Measurements from ENCODE around the gene DNM3. TPM values are rescaled to one million over a fixed set of nuclear protein-coding genes. Genes with fewer than 3 reads are reported as not detected.

The DNM3 gene
- total and polyA plus RNA-seq, 4 donors = 2.6 to 16.2 (median 5.1) TPM; not detected in 1

DNA sequence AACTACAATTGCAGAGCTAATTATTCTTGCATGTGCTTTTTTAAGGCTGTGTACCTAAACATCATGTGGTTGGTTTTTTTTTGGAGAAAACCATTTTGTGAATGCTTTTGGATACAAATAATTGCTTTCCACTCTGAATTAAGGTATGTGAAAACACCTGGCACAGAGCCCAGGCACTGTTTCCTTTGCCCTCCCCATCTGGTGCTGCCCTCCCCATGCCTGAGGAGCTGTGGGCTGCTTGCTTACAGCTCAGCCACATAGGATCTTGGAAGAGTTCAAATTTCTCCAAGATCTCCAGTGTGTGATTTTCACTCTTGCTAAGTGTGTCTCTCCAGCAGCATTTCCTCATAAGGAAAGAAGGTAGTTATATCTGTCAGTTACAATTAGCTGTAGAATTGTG lies 27.8 kb downstream of the DNM3 start:
- Histone ChIP-seq H3K4me3 (ENCODE audit: low read length in 2 of 2) (no peak overlapping the region), H3K9me3 (ENCODE audit: control insufficient read depth, low read length) (no peaks in the 10 kb centered on the region), H3K27me3 (ENCODE audit: control insufficient read depth in 1 of 2, insufficient read depth in 2 of 2, low read length in 1 of 2) (no peaks in the 10 kb centered on the region), H3K4me1 (ENCODE audit: control insufficient read depth in 1 of 2, insufficient read depth in 2 of 2, low read length in 2 of 2) (no peaks in the 10 kb centered on the region), H3K27ac (ENCODE audit: low read depth in 1 of 2, low read length in 2 of 2) (no peak overlapping the region), H3K36me3 (ENCODE audit: control insufficient read depth in 1 of 2, insufficient read depth in 2 of 2, low read length in 1 of 2) (no peaks in the 10 kb centered on the region)
- DNase-seq (no peak), ATAC-seq (ENCODE audit: low FRiP score) (no peak)
- intact Hi-C loops (cut with DNase I) = no loop called here

DNA sequence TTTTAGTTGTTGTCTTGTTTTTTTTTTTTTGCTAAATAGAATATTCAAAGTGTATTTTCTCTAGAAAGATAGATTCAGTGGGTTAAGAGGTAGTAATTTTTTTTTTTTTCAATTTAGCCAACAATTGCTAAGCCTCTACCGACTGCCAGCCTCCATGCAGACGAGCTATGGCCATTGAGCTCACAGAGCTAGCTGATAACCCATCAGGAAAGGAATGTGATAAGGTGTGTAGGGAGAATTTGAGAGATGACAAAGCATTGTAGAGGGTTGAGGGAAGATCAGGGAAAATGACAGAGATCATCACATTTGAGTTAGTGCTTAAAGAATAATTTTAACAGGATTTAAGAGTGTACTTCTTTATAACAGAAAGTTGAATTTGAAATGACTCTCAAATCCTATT lies 30.6 kb downstream of the DNM3 start:
- 77 to 83% methylated on average over 2 of the region's 2 CpGs for WGBS, 2 donors
- no peak for DNase-seq
- no peak for ATAC-seq (ENCODE audit: low FRiP score)

DNA sequence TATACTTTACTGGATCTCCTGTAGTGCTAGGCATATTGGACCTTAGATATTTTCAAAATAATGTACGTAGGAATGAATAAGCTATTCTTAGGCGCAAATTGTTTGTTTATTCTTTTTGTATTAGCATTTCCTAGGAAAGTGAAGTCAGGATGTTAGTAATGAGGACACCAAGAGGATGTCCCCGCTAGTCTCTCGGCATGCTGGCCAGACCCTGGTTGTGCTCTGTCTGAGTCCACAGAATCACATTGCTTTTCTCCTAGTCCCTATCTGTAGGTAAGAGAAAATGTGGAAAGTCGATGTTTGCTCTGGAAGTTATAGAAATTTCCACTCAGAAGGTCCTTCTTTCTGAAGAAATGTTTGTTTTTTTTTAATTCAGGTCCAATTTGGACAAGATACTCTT lies 31.1 kb downstream of the DNM3 start:
- Histone ChIP-seq H3K9me3 (ENCODE audit: control insufficient read depth, low read length) (no peaks in the 10 kb centered on the region), H3K36me3 (ENCODE audit: control insufficient read depth in 1 of 2, insufficient read depth in 2 of 2, low read length in 1 of 2) (no peaks in the 10 kb centered on the region), H3K4me1 (ENCODE audit: control insufficient read depth in 1 of 2, insufficient read depth in 2 of 2, low read length in 2 of 2) (no peaks in the 10 kb centered on the region), H3K27me3 (ENCODE audit: control insufficient read depth in 1 of 2, insufficient read depth in 2 of 2, low read length in 1 of 2) (no peaks in the 10 kb centered on the region), H3K27ac (ENCODE audit: low read depth in 1 of 2, low read length in 2 of 2) (no peak overlapping the region), H3K4me3 (ENCODE audit: low read length in 2 of 2) (no peak overlapping the region)
- DNase-seq (no peak), ATAC-seq (ENCODE audit: low FRiP score) (no peak)
- intact Hi-C loops (cut with DNase I) = no loop called here
- WGBS, 2 donors = 85 to 86% methylated on average over 5 of the region's 5 CpGs

More for the DNA sequence above, 30.6 kb downstream of the DNM3 start:
- Histone ChIP-seq H3K27ac (ENCODE audit: low read depth in 1 of 2, low read length in 2 of 2) (no peak overlapping the region), H3K9me3 (ENCODE audit: control insufficient read depth, low read length) (no peaks in the 10 kb centered on the region), H3K27me3 (ENCODE audit: control insufficient read depth in 1 of 2, insufficient read depth in 2 of 2, low read length in 1 of 2) (no peaks in the 10 kb centered on the region), H3K4me1 (ENCODE audit: control insufficient read depth in 1 of 2, insufficient read depth in 2 of 2, low read length in 2 of 2) (no peaks in the 10 kb centered on the region), H3K36me3 (ENCODE audit: control insufficient read depth in 1 of 2, insufficient read depth in 2 of 2, low read length in 1 of 2) (no peaks in the 10 kb centered on the region), H3K4me3 (ENCODE audit: low read length in 2 of 2) (no peak overlapping the region)
- intact Hi-C loops (cut with DNase I) = no loop called here

DNA sequence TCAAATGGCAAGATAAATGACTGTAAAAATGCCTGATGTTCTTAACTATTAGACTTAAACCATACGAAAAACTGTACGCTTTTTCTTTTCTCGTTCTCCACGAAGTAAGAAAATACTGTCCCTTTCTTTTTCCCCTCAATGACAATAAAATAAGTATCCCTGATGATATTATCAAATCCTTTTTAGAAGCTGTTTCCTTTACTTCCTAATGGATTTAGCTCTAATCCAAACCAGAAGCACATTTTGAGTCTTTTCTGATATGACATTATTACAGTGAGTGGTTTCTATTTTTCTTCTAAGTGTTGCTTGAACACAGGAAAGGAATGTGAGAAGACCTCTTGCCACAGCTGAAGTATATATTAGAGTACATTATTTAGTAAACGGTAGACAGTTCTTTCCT lies 32.4 kb downstream of the DNM3 start:
- no peak for DNase-seq
- ATAC-seq (ENCODE audit: low FRiP score) = no peak
- H3K9me3 ChIP-seq (ENCODE audit: control insufficient read depth, low read length) = no peaks in the 10 kb centered on the region
- WGBS, 2 donors = 86 to 87% methylated on average over 5 of the region's 5 CpGs
- H3K4me3 ChIP-seq (ENCODE audit: low read length in 2 of 2) = no peak overlapping the region
- intact Hi-C loops (cut with DNase I) = no loop called here
- no peaks in the 10 kb centered on the region for H3K36me3 ChIP-seq (ENCODE audit: control insufficient read depth in 1 of 2, insufficient read depth in 2 of 2, low read length in 1 of 2)
- no peak overlapping the region for H3K27ac ChIP-seq (ENCODE audit: low read depth in 1 of 2, low read length in 2 of 2)
- H3K27me3 ChIP-seq (ENCODE audit: control insufficient read depth in 1 of 2, insufficient read depth in 2 of 2, low read length in 1 of 2) = no peaks in the 10 kb centered on the region
- H3K4me1 ChIP-seq (ENCODE audit: control insufficient read depth in 1 of 2, insufficient read depth in 2 of 2, low read length in 2 of 2) = no peaks in the 10 kb centered on the region

DNA sequence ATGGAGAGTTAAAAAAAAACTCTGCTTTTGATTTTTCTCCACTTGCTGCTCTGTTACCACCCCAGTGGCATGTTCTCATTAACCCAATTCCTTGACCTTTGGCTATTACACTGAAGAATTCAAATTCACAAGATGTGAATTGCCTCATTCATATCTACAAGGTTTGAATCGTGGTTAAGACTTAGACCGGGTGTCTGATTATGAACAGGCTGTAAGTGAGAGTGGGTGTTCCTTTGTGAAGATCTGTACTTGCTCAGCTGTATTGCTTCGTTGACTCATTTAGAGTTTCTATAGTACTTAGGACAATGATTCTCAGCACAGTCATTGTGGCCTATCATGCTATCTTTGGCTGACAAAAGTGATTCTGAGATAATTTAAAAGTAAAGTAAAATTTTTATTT lies 36.4 kb downstream of the DNM3 start:
- Histone ChIP-seq H3K4me1 (ENCODE audit: control insufficient read depth in 1 of 2, insufficient read depth in 2 of 2, low read length in 2 of 2) (no peaks in the 10 kb centered on the region), H3K27me3 (ENCODE audit: control insufficient read depth in 1 of 2, insufficient read depth in 2 of 2, low read length in 1 of 2) (no peaks in the 10 kb centered on the region), H3K4me3 (ENCODE audit: low read length in 2 of 2) (no peak overlapping the region), H3K9me3 (ENCODE audit: control insufficient read depth, low read length) (no peaks in the 10 kb centered on the region), H3K36me3 (ENCODE audit: control insufficient read depth in 1 of 2, insufficient read depth in 2 of 2, low read length in 1 of 2) (no peaks in the 10 kb centered on the region), H3K27ac (ENCODE audit: low read depth in 1 of 2, low read length in 2 of 2) (no peak overlapping the region)
- ATAC-seq (ENCODE audit: low FRiP score) (no peak), DNase-seq (no peak)
- intact Hi-C loops (cut with DNase I) = no loop called here
- WGBS, 2 donors = 74 to 85% methylated on average over 3 of the region's 3 CpGs

DNA sequence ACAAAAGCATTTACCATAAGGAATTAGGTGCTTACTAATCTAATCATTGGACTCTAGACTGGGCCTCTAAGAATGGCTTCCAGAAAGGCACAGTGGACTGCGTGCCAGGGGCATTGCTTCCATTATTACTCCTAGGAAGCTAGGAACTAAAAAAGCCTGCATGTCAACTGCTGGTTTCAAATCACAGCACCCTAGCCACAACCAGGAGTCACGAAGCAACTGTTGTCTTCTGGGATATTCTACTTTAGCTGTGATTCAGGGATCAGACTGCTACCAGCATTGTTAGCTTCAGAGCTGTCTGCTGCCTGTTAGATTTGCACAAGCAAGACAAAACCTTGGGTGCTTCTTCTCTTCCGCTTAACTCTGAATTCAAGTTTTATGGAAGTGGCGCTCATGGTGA lies 38.3 kb downstream of the DNM3 start:
- 93 to 94% methylated on average over 4 of the region's 4 CpGs for WGBS, 2 donors
- Histone ChIP-seq H3K4me3 (ENCODE audit: low read length in 2 of 2) (no peak overlapping the region), H3K27me3 (ENCODE audit: control insufficient read depth in 1 of 2, insufficient read depth in 2 of 2, low read length in 1 of 2) (no peaks in the 10 kb centered on the region), H3K27ac (ENCODE audit: low read depth in 1 of 2, low read length in 2 of 2) (no peak overlapping the region), H3K36me3 (ENCODE audit: control insufficient read depth in 1 of 2, insufficient read depth in 2 of 2, low read length in 1 of 2) (no peaks in the 10 kb centered on the region), H3K4me1 (ENCODE audit: control insufficient read depth in 1 of 2, insufficient read depth in 2 of 2, low read length in 2 of 2) (no peaks in the 10 kb centered on the region), H3K9me3 (ENCODE audit: control insufficient read depth, low read length) (no peaks in the 10 kb centered on the region)
- intact Hi-C loops (cut with DNase I) = no loop called here
- no peak for DNase-seq
- ATAC-seq (ENCODE audit: low FRiP score) = no peak

DNA sequence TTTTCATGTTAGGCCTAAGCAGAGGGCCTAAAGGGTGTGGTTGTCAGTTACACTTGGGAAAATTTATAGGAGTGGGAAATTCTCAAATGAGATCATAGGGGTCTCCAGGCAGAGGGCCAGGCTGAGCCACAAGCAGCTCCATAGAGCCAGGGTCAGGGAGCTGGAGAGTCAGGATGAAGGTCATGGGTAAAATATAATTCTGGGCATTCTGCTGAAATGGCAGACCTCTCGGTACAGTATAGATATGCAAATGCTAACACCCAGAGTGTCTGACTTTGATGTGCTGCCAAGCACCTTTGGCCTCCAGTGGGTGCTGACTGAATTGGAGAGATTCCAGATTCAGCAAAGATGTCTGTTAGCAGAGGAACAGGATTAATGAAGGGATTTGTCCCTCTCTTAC lies 40.1 kb downstream of the DNM3 start:
- H3K9me3 ChIP-seq (ENCODE audit: control insufficient read depth, low read length) = peaks cover 2% of the 10 kb centered on the region
- H3K4me3 ChIP-seq (ENCODE audit: low read length in 2 of 2) = no peak overlapping the region
- H3K27me3 ChIP-seq (ENCODE audit: control insufficient read depth in 1 of 2, insufficient read depth in 2 of 2, low read length in 1 of 2) = no peaks in the 10 kb centered on the region
- DNase-seq (no peak), ATAC-seq (ENCODE audit: low FRiP score) (no peak)
- WGBS, 2 donors = 70 to 77% methylated on average over 1 of the region's 1 CpG
- H3K27ac ChIP-seq (ENCODE audit: low read depth in 1 of 2, low read length in 2 of 2) = no peak overlapping the region
- intact Hi-C loops (cut with DNase I) = no loop called here
- H3K4me1 ChIP-seq (ENCODE audit: control insufficient read depth in 1 of 2, insufficient read depth in 2 of 2, low read length in 2 of 2) = no peaks in the 10 kb centered on the region
- H3K36me3 ChIP-seq (ENCODE audit: control insufficient read depth in 1 of 2, insufficient read depth in 2 of 2, low read length in 1 of 2) = no peaks in the 10 kb centered on the region

DNA sequence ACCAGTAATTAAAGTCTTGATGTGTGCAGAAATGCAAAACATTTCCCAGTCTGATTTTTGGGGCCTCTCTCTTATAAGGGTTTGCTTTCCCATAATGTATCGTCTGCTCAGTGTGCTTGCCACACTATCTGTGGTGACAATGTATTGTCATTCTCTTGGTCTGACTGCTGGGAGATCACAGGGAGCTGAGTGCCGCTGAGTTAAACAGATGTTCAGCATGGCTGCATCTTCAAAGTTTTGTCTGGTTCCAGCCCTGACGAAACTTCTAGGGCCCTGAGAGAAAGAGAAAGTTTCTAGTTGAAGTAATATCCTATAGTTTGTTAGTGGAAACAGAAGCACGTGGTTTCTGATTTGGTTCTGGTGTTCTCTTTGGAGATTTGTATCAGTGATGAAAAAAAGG lies 42.6 kb downstream of the DNM3 start:
- Histone ChIP-seq H3K4me1 (ENCODE audit: control insufficient read depth in 1 of 2, insufficient read depth in 2 of 2, low read length in 2 of 2) (no peaks in the 10 kb centered on the region), H3K4me3 (ENCODE audit: low read length in 2 of 2) (no peak overlapping the region), H3K9me3 (ENCODE audit: control insufficient read depth, low read length) (peaks cover 2% of the 10 kb centered on the region), H3K27me3 (ENCODE audit: control insufficient read depth in 1 of 2, insufficient read depth in 2 of 2, low read length in 1 of 2) (no peaks in the 10 kb centered on the region), H3K36me3 (ENCODE audit: control insufficient read depth in 1 of 2, insufficient read depth in 2 of 2, low read length in 1 of 2) (no peaks in the 10 kb centered on the region), H3K27ac (ENCODE audit: low read depth in 1 of 2, low read length in 2 of 2) (no peak overlapping the region)
- intact Hi-C loops (cut with DNase I) = no loop called here
- 72 to 76% methylated on average over 4 of the region's 4 CpGs for WGBS, 2 donors
- ATAC-seq (ENCODE audit: low FRiP score) (no peak), DNase-seq (no peak)

DNA sequence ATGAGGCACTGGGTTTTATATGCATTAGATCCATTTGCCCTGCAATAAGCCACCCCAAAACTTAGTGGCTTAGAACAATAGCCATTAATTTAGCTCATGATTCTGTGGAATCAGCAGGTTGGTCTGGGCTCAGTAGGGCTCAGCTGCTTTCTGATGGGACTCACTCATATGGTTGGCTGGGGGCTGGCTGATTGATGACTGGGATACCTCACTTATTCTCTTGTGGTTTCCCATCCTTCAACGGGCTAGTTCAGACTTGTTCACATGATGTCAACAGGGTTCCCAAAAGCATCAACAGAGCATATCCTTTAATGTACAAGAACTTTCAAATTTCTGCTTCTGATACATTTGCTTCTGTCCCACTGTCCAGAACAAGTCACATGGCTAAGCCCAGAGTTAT lies 43.2 kb downstream of the DNM3 start:
- 73 to 77% methylated on average over 1 of the region's 1 CpG for WGBS, 2 donors
- H3K9me3 ChIP-seq (ENCODE audit: control insufficient read depth, low read length) = peaks cover 2% of the 10 kb centered on the region
- H3K4me1 ChIP-seq (ENCODE audit: control insufficient read depth in 1 of 2, insufficient read depth in 2 of 2, low read length in 2 of 2) = no peaks in the 10 kb centered on the region
- no peaks in the 10 kb centered on the region for H3K27me3 ChIP-seq (ENCODE audit: control insufficient read depth in 1 of 2, insufficient read depth in 2 of 2, low read length in 1 of 2)
- H3K27ac ChIP-seq (ENCODE audit: low read depth in 1 of 2, low read length in 2 of 2) = no peak overlapping the region
- ATAC-seq (ENCODE audit: low FRiP score) (no peak), DNase-seq (no peak)
- intact Hi-C loops (cut with DNase I) = no loop called here
- H3K36me3 ChIP-seq (ENCODE audit: control insufficient read depth in 1 of 2, insufficient read depth in 2 of 2, low read length in 1 of 2) = no peaks in the 10 kb centered on the region
- no peak overlapping the region for H3K4me3 ChIP-seq (ENCODE audit: low read length in 2 of 2)
